GM12878 (cell line): Measurements from ENCODE around the gene CPLX1.

Source experiments
- BHLHE40 ChIP-seq, 2 experiments: fragments of 450-650 bp in 1 of 2; IDR thresholded peaks; 2 replicates each; pipeline ENCODE4 v1.6.1; 2011 to 2017; ENCODE audit warnings: low read depth in 2 of 2, borderline replicate concordance in 1 of 2, improper control_type of control experiment in 1 of 2, low read length in 1 of 2, mild to moderate bottlenecking in 1 of 2
- CREB1 ChIP-seq: IDR thresholded peaks from 2 replicates; pipeline ENCODE4 v1.6.1; 2012; ENCODE audit warnings: low read depth, mild to moderate bottlenecking, inconsistent platforms
- EP300 ChIP-seq, 2 experiments: fragments of 150-350 bp in 1 of 2; IDR thresholded peaks; 2 replicates each; pipeline ENCODE4 v1.6.1; 2011 to 2012; ENCODE audit warnings: low read depth in 2 of 2, low read length in 2 of 2, borderline replicate concordance in 1 of 2, improper control_type of control experiment in 1 of 2, inconsistent platforms in 1 of 2; ENCODE audit not compliant: control insufficient read depth in 1 of 2
- EZH2 ChIP-seq: IDR thresholded peaks from 2 replicates; pipeline ENCODE4 v1.6.1; 2012; ENCODE audit warnings: low read depth, mild to moderate bottlenecking, control low read depth, inconsistent platforms, low read length, borderline replicate concordance; ENCODE audit not compliant: control insufficient read depth
- NBN ChIP-seq: fragments of 450-650 bp; IDR thresholded peaks from 2 replicates; pipeline ENCODE4 v1.6.1; 2016
- NFYB ChIP-seq: IDR thresholded peaks from 2 replicates; pipeline ENCODE4 v1.6.1; 2011; ENCODE audit warnings: low read depth, mild to moderate bottlenecking, low read length, improper control_type of control experiment, moderate library complexity; ENCODE audit not compliant: insufficient read depth
- PML ChIP-seq: IDR thresholded peaks from 2 replicates; pipeline ENCODE4 v1.6.1; 2012; ENCODE audit warnings: low read length, inconsistent platforms
- RAD21 ChIP-seq: IDR thresholded peaks from 2 replicates; pipeline ENCODE4 v1.6.1; 2011; ENCODE audit warnings: mild to moderate bottlenecking, low read depth, low read length, moderate library complexity; ENCODE audit not compliant: insufficient read depth
- SIN3A ChIP-seq: IDR thresholded peaks from 2 replicates; pipeline ENCODE4 v1.6.1; 2012; ENCODE audit warnings: low read depth, low read length, improper control_type of control experiment
- SP1 ChIP-seq: IDR thresholded peaks from one replicate; pipeline ENCODE4 v1.6.1; 2011; ENCODE audit warnings: low read depth, low read length
- SRF ChIP-seq, 2 experiments: IDR thresholded peaks; 2 replicates each; pipeline ENCODE4 v1.6.1; 2011; ENCODE audit warnings: low read depth in 2 of 2, low read length in 2 of 2, mild to moderate bottlenecking in 1 of 2, moderate library complexity in 1 of 2
- TF ChIP-seq, protein P1 (sequence below), 3 experiments: IDR thresholded peaks in 2 of 3; conservative IDR thresholded peaks in 1 of 3; 2 replicates each; pipeline ENCODE4 v1.5.1; 2011; ENCODE audit warnings: low read depth in 3 of 3, low read length in 3 of 3, mild to moderate bottlenecking in 3 of 3, control low read depth in 2 of 3, moderate library complexity in 2 of 3, inconsistent platforms in 1 of 3, mixed read lengths in 1 of 3; ENCODE audit not compliant: control insufficient read depth in 2 of 3, insufficient read depth in 1 of 3; ENCODE audit errors: extremely low read depth in 1 of 3
- TF ChIP-seq, protein P2 (sequence below): IDR thresholded peaks from 2 replicates; pipeline ENCODE4 v1.6.1; 2011; ENCODE audit warnings: low read depth, low read length, improper control_type of control experiment, borderline replicate concordance
- TF ChIP-seq, protein P3 (sequence below): IDR thresholded peaks from 2 replicates; pipeline ENCODE4 v1.6.1; 2012; ENCODE audit warnings: mild to moderate bottlenecking, low read depth, low read length

DNA sequence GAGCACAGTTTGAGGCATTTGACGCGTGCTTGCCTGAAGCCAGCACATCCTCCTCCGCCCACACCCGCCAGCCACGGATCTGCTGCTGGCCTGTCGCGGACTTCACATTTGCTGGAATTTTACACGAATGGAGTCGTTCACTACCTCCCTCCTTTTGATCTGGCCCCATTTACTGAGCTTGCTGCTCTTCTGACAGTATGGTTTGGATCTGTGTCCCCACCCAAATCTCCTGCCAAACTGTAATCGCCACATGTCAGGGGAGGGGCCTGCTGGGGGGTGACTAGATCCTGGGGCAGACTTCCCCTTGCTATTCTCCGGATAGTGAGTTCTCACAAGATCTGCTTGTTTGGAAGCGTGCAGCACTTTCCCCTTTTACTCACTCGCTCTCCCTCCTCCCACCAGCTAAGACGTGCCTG is 19.9 kb upstream of the CPLX1 start:
- TF ChIP-seq NFYB (no peak), SP1 (no peak), SIN3A (no peak), PML (no peak), NBN (no peak), CREB1 (no peak), SRF (IDR thresholded peaks at IDR 0.05; ENCODE audit: low read depth in 2 of 2, low read length in 2 of 2) (no peak), BHLHE40 (IDR thresholded peaks at IDR 0.05; ENCODE audit: borderline replicate concordance in 1 of 2, low read depth in 2 of 2, low read length in 1 of 2) (no peak), EZH2 (no peak), EP300 (IDR thresholded peaks at IDR 0.05; ENCODE audit: borderline replicate concordance in 1 of 2, control insufficient read depth in 1 of 2, low read depth in 2 of 2, low read length in 2 of 2) (no peak), RAD21 (no peak)
- TF ChIP-seq, protein P1, sequence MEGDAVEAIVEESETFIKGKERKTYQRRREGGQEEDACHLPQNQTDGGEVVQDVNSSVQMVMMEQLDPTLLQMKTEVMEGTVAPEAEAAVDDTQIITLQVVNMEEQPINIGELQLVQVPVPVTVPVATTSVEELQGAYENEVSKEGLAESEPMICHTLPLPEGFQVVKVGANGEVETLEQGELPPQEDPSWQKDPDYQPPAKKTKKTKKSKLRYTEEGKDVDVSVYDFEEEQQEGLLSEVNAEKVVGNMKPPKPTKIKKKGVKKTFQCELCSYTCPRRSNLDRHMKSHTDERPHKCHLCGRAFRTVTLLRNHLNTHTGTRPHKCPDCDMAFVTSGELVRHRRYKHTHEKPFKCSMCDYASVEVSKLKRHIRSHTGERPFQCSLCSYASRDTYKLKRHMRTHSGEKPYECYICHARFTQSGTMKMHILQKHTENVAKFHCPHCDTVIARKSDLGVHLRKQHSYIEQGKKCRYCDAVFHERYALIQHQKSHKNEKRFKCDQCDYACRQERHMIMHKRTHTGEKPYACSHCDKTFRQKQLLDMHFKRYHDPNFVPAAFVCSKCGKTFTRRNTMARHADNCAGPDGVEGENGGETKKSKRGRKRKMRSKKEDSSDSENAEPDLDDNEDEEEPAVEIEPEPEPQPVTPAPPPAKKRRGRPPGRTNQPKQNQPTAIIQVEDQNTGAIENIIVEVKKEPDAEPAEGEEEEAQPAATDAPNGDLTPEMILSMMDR (IDR thresholded peaks at IDR 0.05 in 2 of 3, conservative IDR thresholded peaks at IDR 0.05 in 1 of 3; ENCODE audit: control insufficient read depth in 2 of 3, extremely low read depth in 1 of 3, insufficient read depth in 1 of 3, low read depth in 3 of 3, low read length in 3 of 3), result no peak
- TF ChIP-seq, protein P2, sequence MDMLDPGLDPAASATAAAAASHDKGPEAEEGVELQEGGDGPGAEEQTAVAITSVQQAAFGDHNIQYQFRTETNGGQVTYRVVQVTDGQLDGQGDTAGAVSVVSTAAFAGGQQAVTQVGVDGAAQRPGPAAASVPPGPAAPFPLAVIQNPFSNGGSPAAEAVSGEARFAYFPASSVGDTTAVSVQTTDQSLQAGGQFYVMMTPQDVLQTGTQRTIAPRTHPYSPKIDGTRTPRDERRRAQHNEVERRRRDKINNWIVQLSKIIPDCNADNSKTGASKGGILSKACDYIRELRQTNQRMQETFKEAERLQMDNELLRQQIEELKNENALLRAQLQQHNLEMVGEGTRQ, result no peak
- TF ChIP-seq, protein P3, sequence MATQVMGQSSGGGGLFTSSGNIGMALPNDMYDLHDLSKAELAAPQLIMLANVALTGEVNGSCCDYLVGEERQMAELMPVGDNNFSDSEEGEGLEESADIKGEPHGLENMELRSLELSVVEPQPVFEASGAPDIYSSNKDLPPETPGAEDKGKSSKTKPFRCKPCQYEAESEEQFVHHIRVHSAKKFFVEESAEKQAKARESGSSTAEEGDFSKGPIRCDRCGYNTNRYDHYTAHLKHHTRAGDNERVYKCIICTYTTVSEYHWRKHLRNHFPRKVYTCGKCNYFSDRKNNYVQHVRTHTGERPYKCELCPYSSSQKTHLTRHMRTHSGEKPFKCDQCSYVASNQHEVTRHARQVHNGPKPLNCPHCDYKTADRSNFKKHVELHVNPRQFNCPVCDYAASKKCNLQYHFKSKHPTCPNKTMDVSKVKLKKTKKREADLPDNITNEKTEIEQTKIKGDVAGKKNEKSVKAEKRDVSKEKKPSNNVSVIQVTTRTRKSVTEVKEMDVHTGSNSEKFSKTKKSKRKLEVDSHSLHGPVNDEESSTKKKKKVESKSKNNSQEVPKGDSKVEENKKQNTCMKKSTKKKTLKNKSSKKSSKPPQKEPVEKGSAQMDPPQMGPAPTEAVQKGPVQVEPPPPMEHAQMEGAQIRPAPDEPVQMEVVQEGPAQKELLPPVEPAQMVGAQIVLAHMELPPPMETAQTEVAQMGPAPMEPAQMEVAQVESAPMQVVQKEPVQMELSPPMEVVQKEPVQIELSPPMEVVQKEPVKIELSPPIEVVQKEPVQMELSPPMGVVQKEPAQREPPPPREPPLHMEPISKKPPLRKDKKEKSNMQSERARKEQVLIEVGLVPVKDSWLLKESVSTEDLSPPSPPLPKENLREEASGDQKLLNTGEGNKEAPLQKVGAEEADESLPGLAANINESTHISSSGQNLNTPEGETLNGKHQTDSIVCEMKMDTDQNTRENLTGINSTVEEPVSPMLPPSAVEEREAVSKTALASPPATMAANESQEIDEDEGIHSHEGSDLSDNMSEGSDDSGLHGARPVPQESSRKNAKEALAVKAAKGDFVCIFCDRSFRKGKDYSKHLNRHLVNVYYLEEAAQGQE, result no peak
